NCI-H2196 (cell line): ENCODE data around the gene SHFL.

Experiments used
- DNase-seq: peaks from one replicate; lab custom pipeline; 2025; ENCODE audit not compliant: unreplicated experiment; lab: John Stamatoyannopoulos, UW

SHFL gene

GRCh38 chr19:10107817-10108367 lies 21.8 kb downstream of the SHFL start:
- DNase-seq: no peak

GRCh38 chr19:10109528-10109927 lies 23.4 kb downstream of the SHFL start:
- no peak for DNase-seq

GRCh38 chr19:10110076-10110971 lies 24.2 kb downstream of the SHFL start:
- DNase-seq: no peak

GRCh38 chr19:10110972-10111317 lies 24.8 kb downstream of the SHFL start:
- DNase-seq: no peak

- no peak for DNase-seq
Observed at GRCh38 chr19:10111405-10111811, 25.3 kb downstream of the SHFL start, which contains the start of gene P2RY11. TSS of gene P2RY11 (plus strand) at chr19:10111693. CDS start at chr19:10111722, 29 bp downstream.

GRCh38 chr19:10112037-10112761 lies 26.1 kb downstream of the SHFL start:
- no peak for DNase-seq

GRCh38 chr19:10112895-10113591 lies 26.9 kb downstream of the SHFL start:
- DNase-seq: no peak

GRCh38 chr19:10113592-10113963 lies 27.5 kb downstream of the SHFL start:
- DNase-seq: no peak

- DNase-seq: no peak
Observed at GRCh38 chr19:10113964-10114650, 28.0 kb downstream of the SHFL start.

GRCh38 chr19:10114651-10115391 lies 28.7 kb downstream of the SHFL start:
- DNase-seq: no peak

GRCh38 chr19:10115392-10116084 lies 29.4 kb downstream of the SHFL start:
- no peak for DNase-seq

GRCh38 chr19:10116085-10116865 lies 30.2 kb downstream of the SHFL start:
- no peak for DNase-seq

GRCh38 chr19:10116866-10117616 lies 30.9 kb downstream of the SHFL start:
- no peak for DNase-seq

- DNase-seq: no peak
Observed at GRCh38 chr19:10118960-10119359, 32.8 kb downstream of the SHFL start.

GRCh38 chr19:10120538-10121189 lies 34.5 kb downstream of the SHFL start:
- no peak for DNase-seq

GRCh38 chr19:10122045-10122444 lies 35.9 kb downstream of the SHFL start:
- DNase-seq: no peak

- no peak for DNase-seq
Observed at GRCh38 chr19:10124429-10124828, 38.3 kb downstream of the SHFL start.
